22Rv1 (cell line): ENCODE results near the gene MCU.

Experiments
- ZFX ChIP-seq: fragments of 450-650 bp; IDR thresholded peaks from 2 replicates; pipeline ENCODE4 v1.6.1; 2017; ENCODE audit warnings: antibody characterized with exemption, borderline replicate concordance
- TF ChIP-seq, protein P1 (sequence below): fragments of 450-650 bp; IDR thresholded peaks from 2 replicates; pipeline ENCODE4 v1.5.1; 2017; ENCODE audit warnings: mild to moderate bottlenecking

DNA sequence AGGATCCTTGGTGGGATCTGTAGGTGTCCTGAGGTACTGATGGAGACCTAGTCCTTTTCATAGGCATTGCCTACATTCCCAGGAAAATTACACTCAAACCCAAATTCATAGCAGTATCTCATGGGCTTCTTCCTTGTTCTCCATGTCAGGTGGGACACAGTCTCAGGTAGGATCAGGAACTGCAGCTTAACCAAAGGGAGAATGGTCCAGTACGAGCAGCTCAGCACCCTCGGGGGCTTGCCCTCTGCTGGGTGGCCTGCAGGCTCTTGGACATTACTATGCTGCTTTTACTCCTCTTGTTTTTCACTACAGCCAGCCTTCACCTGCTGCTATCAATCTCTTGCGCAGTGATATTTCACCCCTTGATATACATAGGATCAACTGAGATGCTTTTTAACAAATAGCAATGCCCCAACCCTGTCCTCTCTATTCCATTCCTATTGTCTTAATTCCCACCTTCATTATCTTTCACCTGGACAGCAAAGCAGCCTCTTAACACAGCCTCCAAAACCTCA lies 234.1 kb downstream of the MCU start:
- TF ChIP-seq, protein P1, sequence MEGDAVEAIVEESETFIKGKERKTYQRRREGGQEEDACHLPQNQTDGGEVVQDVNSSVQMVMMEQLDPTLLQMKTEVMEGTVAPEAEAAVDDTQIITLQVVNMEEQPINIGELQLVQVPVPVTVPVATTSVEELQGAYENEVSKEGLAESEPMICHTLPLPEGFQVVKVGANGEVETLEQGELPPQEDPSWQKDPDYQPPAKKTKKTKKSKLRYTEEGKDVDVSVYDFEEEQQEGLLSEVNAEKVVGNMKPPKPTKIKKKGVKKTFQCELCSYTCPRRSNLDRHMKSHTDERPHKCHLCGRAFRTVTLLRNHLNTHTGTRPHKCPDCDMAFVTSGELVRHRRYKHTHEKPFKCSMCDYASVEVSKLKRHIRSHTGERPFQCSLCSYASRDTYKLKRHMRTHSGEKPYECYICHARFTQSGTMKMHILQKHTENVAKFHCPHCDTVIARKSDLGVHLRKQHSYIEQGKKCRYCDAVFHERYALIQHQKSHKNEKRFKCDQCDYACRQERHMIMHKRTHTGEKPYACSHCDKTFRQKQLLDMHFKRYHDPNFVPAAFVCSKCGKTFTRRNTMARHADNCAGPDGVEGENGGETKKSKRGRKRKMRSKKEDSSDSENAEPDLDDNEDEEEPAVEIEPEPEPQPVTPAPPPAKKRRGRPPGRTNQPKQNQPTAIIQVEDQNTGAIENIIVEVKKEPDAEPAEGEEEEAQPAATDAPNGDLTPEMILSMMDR, result no peak
- TF ChIP-seq ZFX, result no peak
